Aorta (tissue), 5 donors: ENCODE results near the gene NSMCE1. TPM values are rescaled to one million over a fixed set of nuclear protein-coding genes. Genes with fewer than 3 reads are reported as not detected.
"Not testable (repeated sequence)": the region's sequence is repeated elsewhere in the genome, so short reads cannot be mapped to it uniquely, and the experiment has no call there.

Source experiments
- ATAC-seq: fragments of 200-7000 bp; cut with Tn5 transposase; one replicate; pipeline ENCODE4 v1.9.1; 2022; ENCODE audit warnings: moderate library complexity; ENCODE audit not compliant: low FRiP score
- DNase-seq, 2 donors: peaks; one replicate each; pipeline ENCODE4 v3.0.0-alpha.2; 2020
- H3K27ac ChIP-seq, 2 donors: one replicate each; pipeline ENCODE4 v1.5.1; 2013; ENCODE audit warnings: low read length in 2 of 2, mild to moderate bottlenecking in 2 of 2, moderate library complexity in 2 of 2, control low read depth in 1 of 2, inconsistent platforms in 1 of 2, low read depth in 1 of 2
- H3K27me3 ChIP-seq, 2 donors: one replicate each; pipeline ENCODE4 v1.6.1; 2013; ENCODE audit warnings: control low read depth in 1 of 2, low read length in 1 of 2, mild to moderate bottlenecking in 1 of 2, moderate library complexity in 1 of 2; ENCODE audit not compliant: insufficient read depth in 2 of 2, control insufficient read depth in 1 of 2
- H3K36me3 ChIP-seq, 2 donors: one replicate each; pipeline ENCODE4 v1.6.1; 2013; ENCODE audit warnings: control low read depth in 1 of 2, low read length in 1 of 2, mild to moderate bottlenecking in 1 of 2; ENCODE audit not compliant: insufficient read depth in 2 of 2, control insufficient read depth in 1 of 2
- H3K4me1 ChIP-seq, 2 donors: one replicate each; pipeline ENCODE4 v1.6.1; 2013; ENCODE audit warnings: low read length in 2 of 2, control low read depth in 1 of 2, mild to moderate bottlenecking in 1 of 2, moderate library complexity in 1 of 2; ENCODE audit not compliant: insufficient read depth in 2 of 2, control insufficient read depth in 1 of 2
- H3K4me3 ChIP-seq, 2 donors: one replicate each; pipeline ENCODE4 v1.5.1; 2013; ENCODE audit warnings: low read length in 2 of 2, control low read depth in 1 of 2, mild to moderate bottlenecking in 1 of 2
- H3K9me3 ChIP-seq: one replicate; pipeline ENCODE4 v1.6.1; 2013; ENCODE audit warnings: mild to moderate bottlenecking, low read length; ENCODE audit not compliant: control insufficient read depth
- WGBS, 2 donors: extraction: QIAGEN DNeasy Blood & Tissue Kit; methylation state at CpG; one replicate each; pipeline ENCODE4 v1.1.7; 2013; 5-methylcytosine and 5-hydroxymethylcytosine counted together
- intact Hi-C, 2 donors: fragments of 100-400 bp; cut with DNase I; formaldehyde crosslinking; loops; one replicate each; pipeline versions ENCODE4 v1.14.2 to v1.15.0; 2022
- polyA plus RNA-seq, 2 donors: library from polyadenylated mRNA; stranded (reverse); fragments of 200-250 nt; gene quantifications; one replicate each; pipeline ENCODE4 v1.2.3, GENCODE V29; 2013
- total RNA-seq, 2 donors: library from RNA; stranded (reverse); fragmentation: NEBNext Ultra II Directional; extraction: Animal tissue kit (Norgen Biotek cat#: 25700); gene quantifications; one replicate each; pipeline ENCODE4 v1.2.1, GENCODE V29; 2021
- donor health status: healthy with polysubstance abuse.
- donor health status: Bipolar disorder and iron deficiency.
- donor health status: DM: no; HTN: no; CAD: no.
- donor health status: DM: no; HTN: no; CAD: no.
- donor health status: DM: yes; HTN: yes; CAD: no.

NSMCE1 gene
- total and polyA plus RNA-seq, 4 donors: 34.6 to 74.2 (median 55.1) TPM

DNA sequence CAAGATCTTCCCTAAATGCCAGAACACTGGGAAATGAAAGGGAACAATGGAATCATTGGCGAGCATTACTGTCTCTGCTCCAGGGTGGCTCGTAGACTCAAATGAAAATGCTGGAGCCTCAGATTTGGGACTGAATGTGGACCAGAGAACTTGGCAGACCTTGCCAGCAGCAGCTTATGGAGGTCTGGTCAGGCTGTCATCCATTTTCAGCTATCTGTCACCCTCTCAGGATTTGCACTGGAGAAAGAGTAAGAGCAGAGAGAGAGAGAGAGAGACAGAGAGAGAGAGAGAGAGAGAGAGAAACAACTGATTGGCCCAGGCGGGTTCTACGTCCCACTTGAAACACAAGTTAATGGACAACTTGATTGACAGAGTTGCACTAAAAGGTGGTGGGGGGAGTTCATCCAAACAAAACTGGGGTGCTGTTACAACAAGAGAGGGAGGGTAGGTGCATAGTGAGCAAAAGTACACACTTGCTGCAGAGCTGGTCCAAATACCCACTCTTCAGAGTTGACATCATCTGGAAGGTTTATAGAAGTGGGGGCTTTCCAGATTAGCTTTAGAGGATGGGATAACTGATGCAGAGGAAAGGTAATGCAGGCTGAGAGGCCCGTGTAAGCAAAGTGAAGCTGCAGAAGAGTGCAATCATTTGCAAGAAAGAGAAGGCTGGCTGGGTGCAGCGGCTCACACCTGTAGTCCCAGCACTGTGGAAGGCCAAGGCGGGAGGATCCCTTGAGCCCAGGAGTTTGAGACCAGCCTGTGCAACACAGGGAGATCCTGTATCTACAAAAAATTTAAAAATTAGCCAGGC lies 16.5 kb upstream of the NSMCE1 start:
- intact Hi-C loops: no loop called here
- Histone ChIP-seq H3K4me1 (peaks cover 0 to 3% of the 10 kb centered on the region in 2 donors), H3K9me3 (no peaks in the 10 kb centered on the region), H3K4me3 (no peak overlapping the region), H3K27ac (no peak overlapping the region), H3K36me3 (no peaks in the 10 kb centered on the region), H3K27me3 (no peaks in the 10 kb centered on the region)
- WGBS, 2 donors: 87 to 92% methylated on average over 7 of the region's 7 CpGs
- ATAC-seq: no peak
- DNase-seq: no peak

DNA sequence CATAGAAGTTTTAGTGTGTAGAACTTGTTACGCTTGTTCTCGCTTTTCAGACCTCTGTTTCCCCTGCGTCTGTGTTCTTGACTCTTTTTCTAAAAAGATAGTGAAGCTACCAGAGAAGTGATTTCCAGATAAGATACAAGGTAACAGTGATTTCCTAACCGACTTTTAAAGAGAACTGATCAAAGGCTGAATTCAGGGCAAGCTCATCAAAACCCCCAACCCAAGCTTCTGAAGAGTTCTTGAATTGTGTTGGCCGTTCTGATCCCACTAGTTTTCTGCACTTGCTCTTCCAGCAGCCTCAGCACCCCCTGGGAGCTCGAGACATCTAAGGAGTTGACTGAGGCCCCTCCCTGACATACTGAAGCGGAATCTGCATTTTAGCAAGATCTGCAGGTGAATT lies 12.7 kb upstream of the NSMCE1 start:
- ATAC-seq (no peak), DNase-seq (no peak)
- Histone ChIP-seq H3K4me3 (no peak overlapping the region), H3K27me3 (no peaks in the 10 kb centered on the region), H3K9me3 (no peaks in the 10 kb centered on the region), H3K36me3 (no peaks in the 10 kb centered on the region), H3K27ac (no peak overlapping the region), H3K4me1 (peaks cover 0 to under 1% of the 10 kb centered on the region in 2 donors)
- 65 to 66% methylated on average over 7 of the region's 7 CpGs for WGBS, 2 donors
- intact Hi-C loops: no loop called here

DNA sequence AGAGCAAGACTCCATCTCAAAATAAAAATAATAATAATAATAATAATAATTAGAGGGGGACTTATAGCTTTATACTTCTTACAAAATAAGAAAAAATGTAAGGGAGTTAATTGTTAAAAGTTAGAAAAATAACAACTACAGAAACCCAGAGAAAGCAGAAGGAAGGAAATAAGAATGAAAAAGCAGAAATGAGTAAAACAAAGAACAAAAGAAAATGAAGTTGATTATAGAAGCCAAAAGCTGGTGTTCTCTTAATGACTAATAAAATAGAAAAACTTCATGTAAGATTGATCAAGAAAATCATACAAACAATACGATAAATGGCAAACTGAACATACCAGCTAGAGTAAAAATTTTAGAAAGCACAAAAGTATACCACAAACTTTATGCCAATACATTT lies 6.8 kb upstream of the NSMCE1 start:
- 93 to 96% methylated on average over 1 of the region's 1 CpG for WGBS, 2 donors
- no peaks in the 10 kb centered on the region for H3K36me3 ChIP-seq
- DNase-seq (no peak), ATAC-seq (no peak)
- intact Hi-C loops: no loop called here
- H3K4me3 ChIP-seq: no peak overlapping the region
- H3K27ac ChIP-seq: no peak overlapping the region
- H3K9me3 ChIP-seq: no peaks in the 10 kb centered on the region
- no peaks in the 10 kb centered on the region for H3K27me3 ChIP-seq
- H3K4me1 ChIP-seq: no peaks in the 10 kb centered on the region

DNA sequence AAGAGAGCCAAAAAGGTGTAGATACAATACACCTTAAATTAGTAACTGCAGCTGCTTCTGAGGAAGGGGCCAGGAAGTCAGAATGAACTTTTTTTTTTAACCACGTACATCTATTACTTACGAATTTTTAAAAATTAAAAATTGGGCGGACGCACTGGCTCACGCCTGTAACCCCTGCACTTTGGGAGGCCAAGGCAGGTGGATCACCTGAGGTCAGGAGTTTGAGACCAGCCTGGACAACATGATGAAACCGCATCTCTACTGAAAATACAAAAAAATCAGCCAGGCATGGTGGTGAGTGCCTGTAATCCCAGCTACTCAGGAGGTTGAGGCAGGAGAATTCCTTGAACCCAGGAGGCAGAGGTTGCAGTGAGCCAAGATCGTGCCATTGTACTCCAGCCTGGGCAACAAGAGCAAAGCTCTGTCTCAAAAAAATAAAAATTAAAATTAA lies 5.9 kb upstream of the NSMCE1 start:
- ATAC-seq, DNase-seq, H3K4me3 ChIP-seq, H3K27me3 ChIP-seq, H3K4me1 ChIP-seq, H3K9me3 ChIP-seq, H3K27ac ChIP-seq, intact Hi-C loops, H3K36me3 ChIP-seq: not testable (repeated sequence)
- WGBS, 2 donors: 91 to 92% methylated on average over 7 of the region's 7 CpGs

DNA sequence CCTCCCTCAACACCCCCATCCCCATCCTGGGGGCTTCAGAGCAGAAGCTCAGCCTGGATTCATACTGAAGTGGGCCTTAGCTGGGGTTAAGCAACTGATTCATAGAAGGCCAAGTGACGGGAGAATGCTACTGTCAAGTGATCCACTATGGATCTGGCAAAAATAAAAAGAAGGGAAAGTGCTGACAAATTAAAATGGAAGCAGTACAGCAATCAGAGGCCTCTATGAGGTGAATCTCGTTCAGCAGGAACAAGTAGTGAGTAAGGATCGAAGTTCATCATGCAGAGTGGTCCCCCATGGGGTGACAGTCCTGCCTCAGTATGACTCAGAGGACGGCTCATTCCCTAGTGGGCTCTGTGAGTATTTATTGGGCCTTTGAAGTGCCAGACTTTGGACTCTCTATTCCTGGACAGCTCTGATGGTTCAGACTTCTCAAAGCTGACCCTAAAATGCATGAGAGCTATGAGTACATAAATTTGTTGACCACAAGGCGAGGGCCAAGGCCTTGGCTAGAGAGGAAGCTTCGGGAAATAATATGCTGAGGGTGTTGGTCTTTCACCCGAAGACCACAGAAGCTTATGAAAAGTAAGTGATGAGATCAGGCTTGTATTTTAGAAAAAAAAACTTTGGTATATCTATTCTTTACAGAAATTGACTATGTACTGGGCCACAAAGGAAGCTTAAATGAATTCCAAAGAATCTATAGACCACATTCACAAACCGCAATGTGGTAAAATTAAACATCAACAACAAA lies 5.3 kb upstream of the NSMCE1 start:
- intact Hi-C loops: no loop called here
- DNase-seq: no peak
- no peaks in the 10 kb centered on the region for H3K9me3 ChIP-seq
- WGBS, 2 donors: 84 to 85% methylated on average over 8 of the region's 8 CpGs
- no peak overlapping the region for H3K4me3 ChIP-seq
- no peaks in the 10 kb centered on the region for H3K4me1 ChIP-seq
- no peaks in the 10 kb centered on the region for H3K36me3 ChIP-seq
- H3K27ac ChIP-seq: no peak overlapping the region
- no peak for ATAC-seq
- no peaks in the 10 kb centered on the region for H3K27me3 ChIP-seq

DNA sequence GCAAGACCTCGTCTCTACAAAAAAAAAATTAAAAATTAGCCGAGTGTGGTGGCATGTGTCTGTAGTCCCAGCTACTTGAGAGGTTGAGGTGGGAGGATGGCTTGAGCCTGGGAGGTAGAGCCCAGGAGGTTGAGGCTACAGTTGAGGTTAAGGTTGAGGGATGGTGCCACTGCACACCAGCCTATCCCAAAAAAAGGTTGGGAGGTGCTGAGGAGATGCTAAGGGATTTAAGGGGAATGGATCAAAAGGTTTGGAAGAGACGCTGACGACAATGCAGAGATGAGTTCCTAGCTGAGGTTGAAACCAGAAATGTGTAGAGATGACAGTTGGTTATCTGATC lies 4.7 kb upstream of the NSMCE1 start:
- intact Hi-C loops: no loop called here
- WGBS, 2 donors: 92 to 93% methylated on average over 4 of the region's 4 CpGs
- Histone ChIP-seq H3K9me3 (no peaks in the 10 kb centered on the region), H3K36me3 (no peaks in the 10 kb centered on the region), H3K4me3 (no peak overlapping the region), H3K27ac (no peak overlapping the region), H3K4me1 (no peaks in the 10 kb centered on the region), H3K27me3 (no peaks in the 10 kb centered on the region)
- ATAC-seq (no peak), DNase-seq (no peak)

DNA sequence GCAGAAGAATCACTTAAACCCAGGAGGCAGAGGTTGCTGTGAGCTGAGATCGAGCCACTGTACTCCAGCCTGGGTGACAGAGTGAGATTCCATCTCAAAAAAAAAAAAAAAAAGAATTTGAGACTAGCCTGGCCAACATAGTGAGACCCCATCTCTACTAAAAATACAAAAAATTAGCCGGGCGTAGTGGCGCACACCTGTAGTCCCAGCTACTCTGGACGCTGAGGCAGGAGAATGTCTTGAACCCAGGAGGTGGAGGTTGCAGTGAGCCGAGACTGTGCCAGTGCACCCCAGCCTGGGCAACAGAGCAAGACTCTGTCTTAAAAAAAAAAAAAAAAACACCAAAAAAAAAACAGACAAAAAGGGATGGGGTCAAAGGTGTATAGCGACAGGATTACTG lies 4.1 kb upstream of the NSMCE1 start:
- WGBS, 2 donors: 94 to 98% methylated on average over 7 of the region's 7 CpGs
- DNase-seq, H3K9me3 ChIP-seq, ATAC-seq, H3K27ac ChIP-seq, H3K36me3 ChIP-seq, H3K4me3 ChIP-seq, intact Hi-C loops, H3K27me3 ChIP-seq, H3K4me1 ChIP-seq: not testable (repeated sequence)

DNA sequence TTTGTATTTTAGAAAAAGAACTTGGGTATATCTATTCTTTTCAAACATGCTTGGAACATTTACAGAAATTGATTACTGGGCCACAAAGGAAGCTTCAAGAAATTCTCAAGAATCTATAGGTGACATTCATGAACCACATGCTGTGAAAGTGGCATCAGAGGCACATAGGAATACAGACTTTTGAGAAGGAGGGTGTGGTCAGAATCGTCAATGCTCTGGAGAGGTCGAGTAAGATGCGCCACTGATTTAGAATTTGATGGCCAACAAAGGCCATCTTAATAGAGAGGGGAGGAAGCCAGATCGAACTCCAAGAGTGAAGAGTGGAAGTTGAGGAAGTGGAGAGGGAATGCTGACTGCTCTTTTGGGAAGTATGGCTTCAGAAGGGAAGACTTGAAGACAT lies 3.5 kb upstream of the NSMCE1 start:
- Histone ChIP-seq H3K36me3 (no peaks in the 10 kb centered on the region), H3K4me1 (no peaks in the 10 kb centered on the region), H3K27me3 (no peaks in the 10 kb centered on the region), H3K27ac (no peak overlapping the region), H3K9me3 (no peaks in the 10 kb centered on the region), H3K4me3 (no peak overlapping the region)
- no peak for DNase-seq
- intact Hi-C loops: no loop called here
- no peak for ATAC-seq
- WGBS, 2 donors: 91 to 96% methylated on average over 4 of the region's 4 CpGs

DNA sequence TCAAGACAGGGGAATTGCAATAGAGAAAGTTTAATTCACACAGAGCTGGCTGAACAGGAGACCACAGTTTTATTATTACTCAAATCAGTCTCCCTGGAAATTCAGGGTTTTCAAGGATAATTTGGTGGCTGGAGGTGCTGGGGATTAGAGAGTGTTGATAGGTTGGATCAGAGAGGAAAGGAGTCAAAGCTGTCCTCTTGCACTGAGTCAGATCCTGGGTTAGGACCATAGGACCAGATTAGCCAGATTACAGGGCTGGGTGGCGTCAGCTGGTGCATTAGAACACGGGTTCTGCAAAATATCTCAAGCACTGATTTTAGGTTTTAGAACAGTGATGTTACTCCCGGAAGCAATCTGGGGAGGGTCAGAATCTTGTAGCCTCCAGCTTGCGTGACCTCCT lies 1.8 kb upstream of the NSMCE1 start:
- no peaks in the 10 kb centered on the region for H3K9me3 ChIP-seq
- no peaks in the 10 kb centered on the region for H3K4me1 ChIP-seq
- no peak for DNase-seq
- no peak for ATAC-seq
- 86 to 91% methylated on average over 4 of the region's 4 CpGs for WGBS, 2 donors
- H3K27ac ChIP-seq: no peak overlapping the region
- intact Hi-C loops: no loop called here
- no peaks in the 10 kb centered on the region for H3K27me3 ChIP-seq
- H3K36me3 ChIP-seq: no peaks in the 10 kb centered on the region
- H3K4me3 ChIP-seq: no peak overlapping the region
